ENCODE measurements around the gene IRS2.
A peak's percentile ranks its signal among the peaks of the same experiment; 100 is the strongest.
"Not testable (repeated sequence)": the region's sequence is repeated elsewhere in the genome, so short reads cannot be mapped to it uniquely, and the experiment has no call there.

The IRS2 gene

GRCh38 chr13:109750221-109750775, 36.1 kb downstream of the IRS2 start:
- DNase-seq = no peak

DNA sequence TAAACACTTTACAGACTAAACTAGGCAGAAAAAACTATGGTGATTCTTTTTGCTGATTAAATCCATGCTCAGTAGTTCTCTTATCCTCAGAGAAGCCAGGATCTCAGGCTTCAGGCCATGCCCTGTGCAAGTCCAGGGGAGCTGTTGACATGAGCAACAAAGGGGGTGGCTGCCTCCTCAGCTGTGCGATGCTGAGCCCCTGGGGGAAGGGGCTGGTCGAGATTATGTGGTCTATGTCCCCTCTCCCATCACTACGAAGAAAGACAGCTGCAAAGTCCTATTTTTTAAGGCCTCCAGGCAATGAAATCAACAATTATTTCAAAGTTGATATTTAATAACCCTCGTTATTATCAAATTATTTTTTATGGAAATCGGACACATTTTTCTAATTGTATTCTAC, 37.0 kb downstream of the IRS2 start:
- no peak for DNase-seq

DNA sequence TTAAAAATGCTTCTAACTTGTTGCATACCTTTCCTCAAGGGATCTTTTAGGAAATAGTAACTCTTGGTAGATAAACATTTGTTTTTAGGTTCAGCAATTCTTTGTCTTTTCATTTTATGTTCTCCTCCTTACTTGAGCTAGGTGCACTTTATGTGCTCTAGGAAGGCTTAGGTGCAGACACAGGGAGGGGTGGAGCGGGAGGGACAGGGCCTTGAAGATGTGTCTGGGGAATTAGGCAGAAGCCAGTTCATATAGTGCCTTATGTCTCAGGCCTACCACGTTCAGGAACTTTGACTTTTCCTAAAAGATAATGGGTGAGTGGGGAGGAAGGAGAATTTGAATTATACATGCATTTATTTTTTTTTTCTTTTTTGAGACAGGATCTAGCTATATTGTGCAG, 37.7 kb downstream of the IRS2 start:
- DNase-seq = no peak

DNA sequence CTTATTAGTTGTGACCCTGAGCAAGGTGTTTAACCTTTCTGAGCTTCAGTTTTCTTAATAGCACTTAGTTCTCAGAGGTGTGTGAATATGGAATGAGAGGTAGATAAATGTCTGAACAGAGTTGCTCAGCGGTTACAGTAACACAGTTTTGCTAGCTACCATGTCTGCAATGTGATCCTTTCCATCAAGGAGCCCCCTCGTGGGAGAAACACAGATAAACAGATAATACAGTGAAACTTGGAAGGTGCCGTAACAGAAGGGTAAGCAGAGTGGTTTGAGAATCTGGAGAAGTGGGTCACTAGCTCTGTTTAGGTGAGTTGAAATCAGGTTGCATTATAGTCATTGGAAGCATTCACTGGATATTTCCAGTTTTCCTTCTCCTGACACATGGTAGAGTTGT, 38.9 kb downstream of the IRS2 start:
- DNase-seq = no peak

DNA sequence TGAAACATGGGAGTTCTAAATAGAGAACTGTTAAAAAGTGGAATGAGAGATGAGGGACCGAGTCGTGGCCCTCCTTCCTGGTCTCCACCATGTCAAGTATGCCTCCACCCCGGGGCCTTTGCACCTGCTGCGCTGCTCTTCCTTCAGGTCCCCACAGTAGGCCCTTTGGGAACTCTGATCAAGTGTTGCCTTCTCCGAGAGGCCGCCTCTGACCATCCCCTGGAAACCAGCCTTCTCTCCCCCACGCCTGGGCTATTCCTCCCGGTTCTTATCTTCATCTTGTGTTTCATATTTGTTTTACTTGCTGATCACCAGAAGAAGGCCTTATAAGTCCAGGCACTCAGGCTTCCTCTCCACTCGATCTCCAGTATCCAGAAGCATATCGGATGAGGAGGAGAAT, 40.0 kb downstream of the IRS2 start:
- no peak for DNase-seq

DNA sequence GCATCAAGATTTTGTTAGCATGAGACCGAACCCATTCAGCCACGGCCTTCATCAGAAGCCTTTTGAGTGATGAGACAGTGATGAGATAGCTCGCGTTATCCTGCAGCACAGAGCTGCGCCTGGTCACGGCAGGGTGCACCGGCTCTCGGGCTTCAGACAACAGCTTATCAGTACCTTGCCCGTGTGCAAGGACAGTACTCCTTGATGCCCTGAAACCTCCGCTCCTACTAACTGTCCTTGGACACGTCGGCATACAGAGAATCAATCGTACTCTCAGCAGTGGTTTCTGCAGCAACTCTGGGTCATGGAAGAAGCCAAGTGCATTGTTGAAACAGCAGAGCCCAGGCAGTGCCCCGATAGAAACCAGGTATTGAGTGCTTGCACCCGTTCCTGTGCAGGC, 40.7 kb downstream of the IRS2 start:
- DNase-seq = no peak

DNA sequence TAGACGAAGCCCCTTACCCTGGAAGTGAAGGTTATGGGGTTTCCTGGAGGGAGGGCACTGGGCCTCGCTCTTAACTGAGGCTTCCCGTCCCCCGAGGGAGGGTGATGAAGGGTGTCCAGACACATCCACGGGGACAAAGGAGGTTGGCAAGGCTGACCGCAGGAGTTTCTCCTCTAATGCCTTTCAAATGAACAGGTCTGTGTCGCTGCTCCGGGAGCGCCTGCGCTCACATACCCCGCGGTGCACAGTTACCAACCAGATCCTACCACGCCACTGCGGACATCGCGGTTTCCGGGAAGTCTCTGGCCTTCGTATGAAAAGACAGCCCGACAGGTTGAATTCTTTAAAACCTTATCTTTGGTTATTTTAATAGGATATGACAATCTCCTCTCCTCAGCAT, 41.3 kb downstream of the IRS2 start:
- no peak for DNase-seq

GRCh38 chr13:109744512-109745051, 41.8 kb downstream of the IRS2 start:
- peak; percentile 13 for DNase-seq

DNA sequence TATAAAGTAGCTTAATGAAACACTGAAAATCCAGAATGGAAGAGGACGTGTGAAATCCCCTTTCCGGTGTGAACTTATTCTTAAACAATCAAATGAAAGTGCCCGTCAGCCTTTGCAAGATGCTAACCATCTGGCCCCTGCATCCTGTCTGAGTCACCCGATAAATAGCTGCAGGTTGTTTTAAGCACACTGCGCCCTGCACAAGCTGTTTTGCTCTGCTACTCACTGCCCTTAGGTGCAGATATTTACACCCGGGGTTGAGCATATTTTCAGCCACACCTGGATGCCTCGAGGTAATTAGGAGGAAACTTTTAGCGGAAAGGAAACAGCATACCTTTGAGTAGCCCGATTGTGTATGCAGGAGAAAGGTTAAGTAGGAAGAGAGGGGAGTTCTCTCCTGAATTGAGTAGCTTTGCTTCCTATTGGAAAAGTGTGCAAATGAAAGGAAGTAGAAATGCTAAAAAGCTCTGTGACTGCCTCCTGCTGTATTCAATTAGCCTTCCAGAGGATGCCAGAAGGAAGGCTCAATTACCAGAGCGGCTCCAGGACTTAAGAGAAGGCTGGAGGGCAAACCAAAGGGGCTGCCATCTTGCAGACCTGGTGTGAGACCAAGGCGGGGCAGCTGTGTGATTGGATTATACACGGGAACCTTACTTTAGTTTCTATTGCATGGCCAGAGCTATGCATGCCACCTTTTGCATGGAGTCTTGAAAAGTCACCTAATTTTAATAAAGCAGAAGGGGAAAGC, 42.5 kb downstream of the IRS2 start:
- DNase-seq = peak; percentile 18

GRCh38 chr13:109741966-109742365, 44.4 kb downstream of the IRS2 start:
- no peak for DNase-seq

GRCh38 chr13:109740721-109741120, 45.7 kb downstream of the IRS2 start:
- DNase-seq = no peak

GRCh38 chr13:109740121-109740520, 46.3 kb downstream of the IRS2 start:
- no peak for DNase-seq

GRCh38 chr13:109738298-109738746, 48.1 kb downstream of the IRS2 start:
- DNase-seq = no peak

GRCh38 chr13:109737606-109738005, 48.8 kb downstream of the IRS2 start:
- no peak for DNase-seq

DNA sequence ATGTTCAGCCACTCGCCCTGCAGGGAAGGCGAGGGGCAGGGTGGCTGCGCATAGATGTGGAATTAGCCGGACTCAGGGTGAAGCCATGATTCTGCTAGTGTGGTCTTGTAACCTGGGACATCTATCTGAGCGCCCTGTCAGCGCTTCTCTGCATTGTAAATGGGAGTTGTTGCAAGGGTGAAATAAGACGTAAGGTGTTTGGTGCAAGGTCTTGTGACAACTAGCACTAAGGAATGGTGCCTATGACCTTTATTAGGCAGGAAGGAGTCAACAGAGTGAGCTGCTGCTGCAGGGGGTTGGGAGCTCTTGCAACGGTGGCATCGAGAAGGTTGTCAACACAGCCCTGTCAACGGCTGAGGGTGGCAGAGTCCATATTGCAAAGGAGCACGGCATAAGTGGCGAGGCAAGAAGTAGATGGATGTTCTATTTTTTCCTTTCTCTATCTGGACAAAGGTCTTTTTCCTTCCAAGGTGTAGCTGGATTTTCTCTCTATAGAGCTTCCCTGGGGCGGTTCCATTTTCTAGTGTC, 49.3 kb downstream of the IRS2 start:
- no peak for DNase-seq

DNA sequence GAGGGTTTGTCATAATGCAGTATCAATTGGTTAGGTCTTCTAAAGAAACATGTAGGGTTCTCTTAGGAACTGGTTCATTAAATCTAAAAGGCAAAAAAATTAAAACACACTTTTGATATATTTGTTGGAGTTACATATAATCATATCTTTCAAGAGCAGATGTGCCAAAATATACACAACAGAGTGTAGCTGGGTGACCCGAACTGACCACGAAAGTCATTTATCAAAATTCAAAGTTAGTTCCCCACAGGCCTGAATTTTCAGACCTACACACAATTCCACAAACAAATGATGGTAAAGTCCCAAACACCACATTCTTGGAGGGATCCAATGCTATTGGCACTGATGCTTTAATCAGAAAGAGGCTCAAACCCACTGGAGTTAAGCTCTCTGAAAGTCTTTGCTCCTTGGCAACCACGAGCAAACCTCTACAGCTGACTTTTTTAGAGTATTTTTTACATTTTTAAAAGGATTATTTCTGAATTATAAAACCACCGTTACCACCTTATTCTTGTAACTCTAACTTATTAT, 50.9 kb downstream of the IRS2 start:
- no peak for DNase-seq

- DNase-seq = no peak
Observed at GRCh38 chr13:109734002-109734785, 52.2 kb downstream of the IRS2 start.

GRCh38 chr13:109733550-109733949, 52.8 kb downstream of the IRS2 start:
- no peak for DNase-seq

DNA sequence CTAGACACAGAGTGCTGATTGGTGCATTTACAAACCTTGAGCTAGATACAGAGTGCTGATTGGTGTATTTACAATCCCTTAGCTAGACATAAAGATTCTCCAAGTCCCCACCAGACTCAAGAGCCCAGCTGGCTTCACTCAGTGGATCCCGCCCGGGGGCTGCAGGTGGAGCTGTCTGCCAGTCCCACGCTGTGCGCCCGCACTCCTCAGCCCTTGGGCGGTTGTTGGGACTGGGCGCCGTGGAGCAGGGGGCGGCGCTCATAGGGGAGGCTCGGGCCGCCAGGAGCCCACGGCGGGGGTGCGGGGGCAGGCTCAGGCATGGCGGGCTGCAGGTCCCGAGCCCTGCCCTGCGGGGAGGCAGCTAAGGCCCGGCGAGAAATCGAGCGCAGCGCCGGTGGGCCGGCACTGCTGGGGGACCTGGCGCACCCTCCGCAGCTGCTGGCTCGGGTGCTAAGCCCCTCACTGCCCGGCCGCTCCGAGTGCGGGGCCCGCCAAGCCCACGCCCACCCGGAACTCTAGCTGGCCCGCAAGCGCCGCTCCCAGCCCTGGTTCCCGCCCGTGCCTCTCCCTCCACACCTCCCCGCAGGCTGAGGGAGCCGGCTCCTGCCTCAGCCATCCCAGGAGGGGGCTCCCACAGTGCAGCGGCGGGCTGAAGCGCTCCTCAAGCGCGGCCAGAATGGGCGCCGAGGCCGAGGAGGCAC, 53.8 kb downstream of the IRS2 start:
- DNase-seq = not testable (repeated sequence)

DNA sequence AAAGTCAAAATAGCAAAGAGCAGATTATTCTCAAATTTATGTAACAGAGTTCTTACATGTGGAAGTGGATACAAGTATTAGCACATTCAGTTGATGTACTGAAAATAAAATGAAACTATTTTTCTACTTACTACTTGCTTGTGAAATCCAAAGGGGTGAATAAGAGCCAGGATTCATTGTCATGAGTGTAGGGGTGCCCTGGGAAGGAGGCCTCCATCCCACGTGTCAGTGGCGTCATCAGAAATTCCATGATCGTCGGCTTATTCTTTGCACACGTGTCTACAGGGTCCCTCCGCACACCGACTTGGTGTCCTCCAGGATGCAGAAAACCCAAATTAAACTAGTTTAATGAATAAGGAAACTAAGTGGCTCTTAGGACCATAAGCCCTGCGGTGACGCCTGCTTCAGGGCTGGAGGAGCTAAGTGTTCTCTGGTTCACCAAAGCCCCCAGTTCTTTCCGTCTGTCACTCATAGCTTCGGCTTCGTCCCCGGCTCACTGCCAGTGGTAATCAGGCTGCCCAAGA, 55.5 kb downstream of the IRS2 start:
- no peak for DNase-seq

DNA sequence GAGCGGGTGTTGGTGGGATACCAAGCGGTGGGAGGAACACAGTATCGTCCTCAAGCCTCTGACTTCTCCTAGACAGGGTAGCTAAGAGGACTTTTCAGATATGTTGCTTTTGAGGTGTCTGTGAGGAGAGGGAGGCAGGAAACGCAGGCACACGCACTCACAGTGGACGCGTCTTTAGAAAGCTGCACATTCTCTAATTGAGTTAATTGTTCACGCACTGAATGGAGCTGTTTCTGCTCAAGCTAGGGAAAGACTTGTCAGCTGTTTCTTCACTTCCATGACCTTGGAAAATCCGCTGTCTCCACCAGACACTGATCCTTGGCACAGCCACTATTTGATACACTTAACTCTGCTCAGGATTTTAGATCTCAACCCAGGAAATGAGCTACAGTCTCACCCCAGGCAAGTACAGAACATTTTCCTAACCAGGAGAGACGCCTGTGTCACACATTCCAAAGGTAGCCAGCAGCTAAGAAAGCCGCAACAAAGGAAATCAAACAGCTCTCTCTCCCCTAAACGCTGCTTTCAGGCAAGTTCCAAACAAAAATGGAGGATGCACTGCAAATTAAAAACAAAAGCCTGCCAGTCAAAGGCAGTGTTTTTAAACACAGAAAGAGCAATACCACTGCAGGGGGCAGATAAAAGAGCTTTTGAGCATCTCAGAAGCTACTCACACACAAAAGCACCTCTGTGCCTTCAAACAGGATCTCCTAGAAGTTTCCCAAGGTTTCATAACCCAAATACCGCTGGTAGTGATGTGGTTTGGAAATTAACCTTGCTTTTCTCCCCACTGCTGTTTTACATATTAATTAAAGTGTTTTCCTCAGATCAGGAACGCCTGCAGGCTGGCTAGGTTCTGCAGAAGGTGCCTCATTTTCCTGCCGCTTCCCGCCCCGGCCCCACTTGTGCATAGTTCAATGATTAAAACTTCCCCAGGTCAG, 57.3 kb downstream of the IRS2 start:
- no peak for DNase-seq
